SK-N-SH treated with all-trans-retinoic acid at 6 μM for 48 hours (cell line): ENCODE measurements around the gene HBS1L.
A peak's percentile ranks its signal among the peaks of the same experiment; 100 is the strongest.

Experiments used
- ATAC-seq: fragments of 200-7000 bp; cut with Tn5 transposase; 3 replicates; pipeline ENCODE4 v1.9.1; 2020; ENCODE audit warnings: mild to moderate bottlenecking, moderate library complexity
- ARNTL ChIP-seq: fragments of 450-650 bp; formaldehyde crosslinking; IDR thresholded peaks from 2 replicates; pipeline ENCODE4 v1.5.0; 2020; ENCODE audit warnings: low read depth, mild to moderate bottlenecking, moderate library complexity, borderline replicate concordance
- BACH2 ChIP-seq: fragments of 250-450 bp; sonication (Bioruptor Pico); IDR thresholded peaks from 2 replicates; pipeline ENCODE4 v1.9.0; 2021; ENCODE audit warnings: mild to moderate bottlenecking, borderline replicate concordance
- CREB5 ChIP-seq: fragments of 250-450 bp; sonication (Bioruptor Pico); IDR thresholded peaks from 2 replicates; pipeline ENCODE4 v1.5.1; 2020; ENCODE audit warnings: low read depth, mild to moderate bottlenecking, moderate library complexity
- CSDC2 ChIP-seq: fragments of 250-450 bp; sonication (Bioruptor Pico); IDR thresholded peaks from 2 replicates; pipeline ENCODE4 v1.5.0; 2020; ENCODE audit warnings: mild to moderate bottlenecking, moderate library complexity
- CSRNP3 ChIP-seq: fragments of 250-450 bp; sonication (Bioruptor Pico); IDR thresholded peaks from 2 replicates; pipeline ENCODE4 v1.5.1; 2021; ENCODE audit warnings: mild to moderate bottlenecking, moderate library complexity
- ESRRG ChIP-seq: fragments of 250-450 bp; sonication (Bioruptor Pico); IDR thresholded peaks from 2 replicates; pipeline ENCODE4 v1.6.1; 2021; ENCODE audit warnings: mild to moderate bottlenecking
- GLIS3 ChIP-seq: fragments of 250-450 bp; sonication (Bioruptor Pico); IDR thresholded peaks from 2 replicates; pipeline ENCODE4 v1.5.0; 2020; ENCODE audit warnings: mild to moderate bottlenecking, moderate library complexity
- ISL1 ChIP-seq: fragments of 250-450 bp; sonication (Bioruptor Pico); IDR thresholded peaks from 2 replicates; pipeline ENCODE4 v2.1.2; 2022; ENCODE audit warnings: mild to moderate bottlenecking, moderate library complexity
- OSR1 ChIP-seq: fragments of 250-450 bp; sonication (Bioruptor Pico); IDR thresholded peaks from 2 replicates; pipeline ENCODE4 v1.8.0; 2022; ENCODE audit warnings: moderate library complexity, mild to moderate bottlenecking, inconsistent platforms
- PATZ1 ChIP-seq: fragments of 250-450 bp; sonication (Bioruptor Pico); IDR thresholded peaks from 2 replicates; pipeline ENCODE4 v1.8.0; 2020; ENCODE audit warnings: mild to moderate bottlenecking, moderate library complexity, borderline replicate concordance
- POU6F1 ChIP-seq: fragments of 250-450 bp; sonication (Bioruptor Pico); IDR thresholded peaks from 2 replicates; pipeline ENCODE4 v1.8.0; 2021; ENCODE audit warnings: low read depth, mild to moderate bottlenecking, moderate library complexity, borderline replicate concordance
- PPARA ChIP-seq: fragments of 250-450 bp; sonication (Bioruptor Pico); IDR thresholded peaks from 2 replicates; pipeline ENCODE4 v1.5.0; 2020; ENCODE audit warnings: mild to moderate bottlenecking, borderline replicate concordance
- RARB ChIP-seq: fragments of 250-450 bp; sonication (Bioruptor Pico); IDR thresholded peaks from 2 replicates; pipeline ENCODE4 v1.8.0; 2021; ENCODE audit warnings: mild to moderate bottlenecking, moderate library complexity
- SNAI2 ChIP-seq: fragments of 250-450 bp; sonication (Bioruptor Pico); IDR thresholded peaks from 2 replicates; pipeline ENCODE4 v1.5.0; 2020; ENCODE audit warnings: mild to moderate bottlenecking, moderate library complexity
- TCF4 ChIP-seq: fragments of 250-450 bp; sonication (Bioruptor Pico); IDR thresholded peaks from 2 replicates; pipeline ENCODE4 v1.8.0; 2021; ENCODE audit warnings: mild to moderate bottlenecking, moderate library complexity, borderline replicate concordance
- TOX ChIP-seq: fragments of 250-450 bp; sonication (Bioruptor Pico); IDR thresholded peaks from 2 replicates; pipeline ENCODE4 v1.8.0; 2021; ENCODE audit warnings: mild to moderate bottlenecking, moderate library complexity, borderline replicate concordance
- ZC3H10 ChIP-seq: fragments of 250-450 bp; sonication (Bioruptor Pico); IDR thresholded peaks from 2 replicates; pipeline ENCODE4 v1.5.1; 2021; ENCODE audit warnings: mild to moderate bottlenecking, moderate library complexity
- ZFP3 ChIP-seq: fragments of 250-450 bp; sonication (Bioruptor Pico); IDR thresholded peaks from 2 replicates; pipeline ENCODE4 v1.5.0; 2020; ENCODE audit warnings: mild to moderate bottlenecking, moderate library complexity
- ZFP30 ChIP-seq: fragments of 450-650 bp; formaldehyde crosslinking; IDR thresholded peaks from 2 replicates; pipeline ENCODE4 v1.5.0; 2022; ENCODE audit warnings: mild to moderate bottlenecking, moderate library complexity
- ZNF70 ChIP-seq: fragments of 450-650 bp; formaldehyde crosslinking; IDR thresholded peaks from 2 replicates; pipeline ENCODE4 v1.5.0; 2020; ENCODE audit warnings: mild to moderate bottlenecking, moderate library complexity
- ZNF8 ChIP-seq: fragments of 450-650 bp; formaldehyde crosslinking; IDR thresholded peaks from 2 replicates; pipeline ENCODE4 v1.5.0; 2020; ENCODE audit warnings: mild to moderate bottlenecking, moderate library complexity

HBS1L gene

GRCh38 chr6:135013211-135013610 is 41.4 kb downstream of the HBS1L start:
- TF ChIP-seq ZNF70 (CRISPR knock-in tag) (no peak), SNAI2 (CRISPR knock-in tag) (no peak), ZC3H10 (CRISPR knock-in tag) (no peak), CSDC2 (CRISPR knock-in tag) (no peak), PATZ1 (CRISPR knock-in tag) (no peak), ESRRG (CRISPR knock-in tag) (no peak), OSR1 (CRISPR knock-in tag) (no peak), POU6F1 (no peak), RARB (CRISPR knock-in tag) (no peak), ZFP30 (no peak), TCF4 (no peak), PPARA (no peak), ZNF8 (CRISPR knock-in tag) (no peak), CREB5 (CRISPR knock-in tag) (no peak), CSRNP3 (CRISPR knock-in tag) (no peak)
- no peak for ATAC-seq

- peak; percentile 34; the same call in 2 of the 3 replicates for ATAC-seq
- TF ChIP-seq BACH2 (CRISPR knock-in tag), result no peak
- TF ChIP-seq PPARA, result no peak
- no peak for TF ChIP-seq POU6F1
- no peak for TF ChIP-seq GLIS3
- no peak for TF ChIP-seq ZFP3 (CRISPR knock-in tag)
- TF ChIP-seq ISL1, result no peak
- TF ChIP-seq RARB (CRISPR knock-in tag), result no peak
- TF ChIP-seq ESRRG (CRISPR knock-in tag), result no peak
- TF ChIP-seq TCF4, result no peak
- no peak for TF ChIP-seq ZFP30
Observed at GRCh38 chr6:135012764-135013163, 41.9 kb downstream of the HBS1L start.

DNA sequence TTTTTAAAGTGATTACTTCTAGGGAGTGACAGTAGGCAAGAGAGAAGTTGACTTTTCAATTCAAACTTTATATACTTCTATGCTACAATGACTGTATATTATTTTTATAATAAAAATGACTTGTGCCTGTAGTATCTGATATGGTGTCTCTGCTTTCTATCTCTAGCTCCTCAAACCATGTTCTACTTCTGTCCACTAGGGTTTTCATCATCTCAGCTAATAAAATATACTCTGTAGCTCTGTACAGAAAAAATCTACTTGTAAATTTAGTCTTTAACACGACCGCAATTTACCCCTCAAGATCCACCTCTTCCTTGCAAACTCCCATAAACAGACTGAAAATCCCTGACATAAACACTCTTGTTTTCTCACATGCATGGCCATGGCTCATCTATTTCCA is 42.3 kb downstream of the HBS1L start:
- TF ChIP-seq ZFP30 (no peak), ZNF8 (CRISPR knock-in tag) (no peak), TOX (no peak), CSDC2 (CRISPR knock-in tag) (no peak), PPARA (no peak), BACH2 (CRISPR knock-in tag) (no peak), ARNTL (CRISPR knock-in tag) (no peak), CREB5 (CRISPR knock-in tag) (no peak)
- ATAC-seq, result no peak

DNA sequence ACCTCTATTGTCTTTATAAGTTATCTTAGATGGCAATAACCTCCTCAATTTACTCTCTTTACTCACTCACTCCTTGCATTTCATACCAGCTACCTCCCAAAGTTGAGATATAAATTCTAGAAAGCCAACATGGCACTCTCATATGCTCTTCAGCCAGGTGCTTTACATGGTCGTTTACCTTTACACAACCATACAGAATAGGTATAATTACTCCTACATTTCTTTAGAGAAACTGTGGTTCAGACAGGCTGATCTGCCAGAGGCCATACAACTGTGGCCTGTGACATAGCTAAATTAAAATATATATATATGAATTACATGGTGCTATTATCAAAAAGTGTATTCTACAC is 45.7 kb downstream of the HBS1L start:
- no peak for ATAC-seq
- no peak for TF ChIP-seq PATZ1 (CRISPR knock-in tag)
- no peak for TF ChIP-seq OSR1 (CRISPR knock-in tag)
- TF ChIP-seq ZFP30, result no peak
- TF ChIP-seq SNAI2 (CRISPR knock-in tag), result no peak
- TF ChIP-seq POU6F1, result no peak
